DOHH2 (cell line): Measurements from ENCODE around the gene GRHL3.
"Not testable (repeated sequence)": the region's sequence is repeated elsewhere in the genome, so short reads cannot be mapped to it uniquely, and the experiment has no call there.

ENCODE experiments used
- H3F3A ChIP-seq: fragments of 200-600 bp; sonication (generic), shearing (Covaris generic); 2 replicates; pipeline ENCODE4 v1.6.0; 2016; ENCODE audit warnings: antibody characterized with exemption, mild to moderate bottlenecking; ENCODE audit not compliant: control insufficient read depth, insufficient read depth
- H3K27ac ChIP-seq: fragments of 200-600 bp; sonication (generic); 2 replicates; pipeline ENCODE4 v1.5.1; 2014; ENCODE audit warnings: low read depth, mild to moderate bottlenecking, low read length, moderate library complexity
- H3K27me3 ChIP-seq: fragments of 200-600 bp; sonication (generic); 2 replicates; pipeline ENCODE4 v1.6.1; 2014; ENCODE audit warnings: mild to moderate bottlenecking, low read length, mixed read lengths; ENCODE audit not compliant: control insufficient read depth
- H3K36me3 ChIP-seq: fragments of 200-600 bp; sonication (generic); 2 replicates; pipeline ENCODE4 v1.6.1; 2014; ENCODE audit warnings: mild to moderate bottlenecking, low read length, moderate library complexity, mixed read lengths; ENCODE audit not compliant: control insufficient read depth
- H3K4me1 ChIP-seq: fragments of 200-600 bp; sonication (generic); 2 replicates; pipeline ENCODE4 v1.6.1; 2014; ENCODE audit warnings: mild to moderate bottlenecking, low read length, mixed read lengths; ENCODE audit not compliant: control insufficient read depth
- H3K4me2 ChIP-seq: fragments of 200-600 bp; sonication (generic); 2 replicates; pipeline ENCODE4 v1.6.0; 2014; ENCODE audit warnings: mild to moderate bottlenecking, low read length, moderate library complexity
- H3K4me3 ChIP-seq: fragments of 200-600 bp; sonication (generic); 2 replicates; pipeline ENCODE4 v1.5.1; 2014; ENCODE audit warnings: mild to moderate bottlenecking, low read length, mixed read lengths
- H3K79me2 ChIP-seq: fragments of 200-600 bp; sonication (generic); 2 replicates; pipeline ENCODE4 v1.6.1; 2014; ENCODE audit warnings: mild to moderate bottlenecking, low read length, mixed read lengths; ENCODE audit not compliant: control insufficient read depth
- H3K9me2 ChIP-seq: fragments of 200-600 bp; sonication (generic); replicated peaks from 2 replicates; pipeline ENCODE4 v1.6.1; 2014; ENCODE audit warnings: mild to moderate bottlenecking, low read length, mixed read lengths; ENCODE audit not compliant: control insufficient read depth
- H3K9me3 ChIP-seq: fragments of 200-600 bp; sonication (generic); 2 replicates; pipeline ENCODE4 v1.6.1; 2014; ENCODE audit warnings: antibody characterized with exemption, low read length, mixed read lengths; ENCODE audit not compliant: control insufficient read depth, insufficient read depth
- H4K20me1 ChIP-seq: fragments of 200-600 bp; sonication (generic); 2 replicates; pipeline ENCODE4 v1.6.0; 2014; ENCODE audit warnings: low read depth, mild to moderate bottlenecking, antibody characterized with exemption, low read length, moderate library complexity; ENCODE audit not compliant: control insufficient read depth, insufficient read depth
- EZH2phosphoT487 ChIP-seq: fragments of 200-600 bp; sonication (generic); IDR thresholded peaks from 2 replicates; pipeline ENCODE4 v1.6.1; 2017; ENCODE audit warnings: borderline replicate concordance, mild to moderate bottlenecking, antibody characterized with exemption, low read length, moderate library complexity, mixed read lengths
- TF ChIP-seq, protein P1 (sequence below): fragments of 200-600 bp; sonication (generic); IDR thresholded peaks from one replicate; pipeline ENCODE4 v1.5.1; 2014; ENCODE audit warnings: antibody characterized with exemption, mild to moderate bottlenecking, low read depth, low read length; ENCODE audit not compliant: poor library complexity, severe bottlenecking

Gene GRHL3

DNA sequence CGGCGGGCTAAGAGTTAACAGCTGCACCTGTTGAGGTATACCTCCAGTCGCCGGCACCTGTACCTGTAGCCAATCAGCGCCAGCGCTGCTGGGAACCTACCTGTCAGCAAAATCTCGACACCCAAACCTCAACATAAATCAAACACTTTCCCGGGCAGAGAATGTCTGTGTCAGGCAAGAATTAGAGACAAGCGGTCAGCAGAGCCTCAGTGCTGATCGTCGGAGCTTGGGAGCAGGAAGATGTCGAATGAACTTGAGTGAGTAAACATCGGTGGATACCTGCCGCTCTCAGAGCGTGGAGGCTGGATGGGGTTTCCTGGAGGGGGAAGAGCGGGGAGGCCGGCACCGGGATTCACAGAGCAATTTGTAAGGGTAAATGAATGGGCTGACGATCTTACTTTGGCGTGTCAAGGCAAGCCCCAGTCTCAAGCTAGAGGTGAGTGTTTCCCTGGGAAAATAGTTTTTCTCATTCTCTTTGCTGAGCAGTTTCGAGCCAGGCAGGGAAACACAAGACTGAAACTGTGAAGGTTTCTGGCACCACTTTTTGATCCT is at the start of gene GRHL3:
GRHL3 (plus strand) TSS at position 46 of the 552 bp plus-strand sequence; CDS start at position 241, 195 bp downstream.
- TF ChIP-seq, protein P1, sequence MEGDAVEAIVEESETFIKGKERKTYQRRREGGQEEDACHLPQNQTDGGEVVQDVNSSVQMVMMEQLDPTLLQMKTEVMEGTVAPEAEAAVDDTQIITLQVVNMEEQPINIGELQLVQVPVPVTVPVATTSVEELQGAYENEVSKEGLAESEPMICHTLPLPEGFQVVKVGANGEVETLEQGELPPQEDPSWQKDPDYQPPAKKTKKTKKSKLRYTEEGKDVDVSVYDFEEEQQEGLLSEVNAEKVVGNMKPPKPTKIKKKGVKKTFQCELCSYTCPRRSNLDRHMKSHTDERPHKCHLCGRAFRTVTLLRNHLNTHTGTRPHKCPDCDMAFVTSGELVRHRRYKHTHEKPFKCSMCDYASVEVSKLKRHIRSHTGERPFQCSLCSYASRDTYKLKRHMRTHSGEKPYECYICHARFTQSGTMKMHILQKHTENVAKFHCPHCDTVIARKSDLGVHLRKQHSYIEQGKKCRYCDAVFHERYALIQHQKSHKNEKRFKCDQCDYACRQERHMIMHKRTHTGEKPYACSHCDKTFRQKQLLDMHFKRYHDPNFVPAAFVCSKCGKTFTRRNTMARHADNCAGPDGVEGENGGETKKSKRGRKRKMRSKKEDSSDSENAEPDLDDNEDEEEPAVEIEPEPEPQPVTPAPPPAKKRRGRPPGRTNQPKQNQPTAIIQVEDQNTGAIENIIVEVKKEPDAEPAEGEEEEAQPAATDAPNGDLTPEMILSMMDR, result no peak
- TF ChIP-seq EZH2phosphoT487, result peak; percentile 88; the same call in 1 of the 2 replicates
- peak within 1 kb of the TSS; percentile 40 for H3K4me2 ChIP-seq
- no peaks in the 10 kb centered on the region for H3K36me3 ChIP-seq
- H3K27ac ChIP-seq, result no peak within 1 kb of the TSS
- H3K9me3 ChIP-seq, result no peaks in the 10 kb centered on the region
- H3K79me2 ChIP-seq, result no peaks in the 10 kb centered on the region
- H3F3A ChIP-seq, result peaks cover 6% of the 10 kb centered on the region
- H3K9me2 ChIP-seq, result no peaks in the 10 kb centered on the region
- H3K27me3 ChIP-seq, result peaks cover 92% of the 10 kb centered on the region
- H3K4me3 ChIP-seq, result peak within 1 kb of the TSS; percentile 3; the same call in 1 of the 2 replicates
- H4K20me1 ChIP-seq, result peaks cover 4% of the 10 kb centered on the region; the same call in 1 of the 2 replicates
- H3K4me1 ChIP-seq, result peaks cover 52% of the 10 kb centered on the region

DNA sequence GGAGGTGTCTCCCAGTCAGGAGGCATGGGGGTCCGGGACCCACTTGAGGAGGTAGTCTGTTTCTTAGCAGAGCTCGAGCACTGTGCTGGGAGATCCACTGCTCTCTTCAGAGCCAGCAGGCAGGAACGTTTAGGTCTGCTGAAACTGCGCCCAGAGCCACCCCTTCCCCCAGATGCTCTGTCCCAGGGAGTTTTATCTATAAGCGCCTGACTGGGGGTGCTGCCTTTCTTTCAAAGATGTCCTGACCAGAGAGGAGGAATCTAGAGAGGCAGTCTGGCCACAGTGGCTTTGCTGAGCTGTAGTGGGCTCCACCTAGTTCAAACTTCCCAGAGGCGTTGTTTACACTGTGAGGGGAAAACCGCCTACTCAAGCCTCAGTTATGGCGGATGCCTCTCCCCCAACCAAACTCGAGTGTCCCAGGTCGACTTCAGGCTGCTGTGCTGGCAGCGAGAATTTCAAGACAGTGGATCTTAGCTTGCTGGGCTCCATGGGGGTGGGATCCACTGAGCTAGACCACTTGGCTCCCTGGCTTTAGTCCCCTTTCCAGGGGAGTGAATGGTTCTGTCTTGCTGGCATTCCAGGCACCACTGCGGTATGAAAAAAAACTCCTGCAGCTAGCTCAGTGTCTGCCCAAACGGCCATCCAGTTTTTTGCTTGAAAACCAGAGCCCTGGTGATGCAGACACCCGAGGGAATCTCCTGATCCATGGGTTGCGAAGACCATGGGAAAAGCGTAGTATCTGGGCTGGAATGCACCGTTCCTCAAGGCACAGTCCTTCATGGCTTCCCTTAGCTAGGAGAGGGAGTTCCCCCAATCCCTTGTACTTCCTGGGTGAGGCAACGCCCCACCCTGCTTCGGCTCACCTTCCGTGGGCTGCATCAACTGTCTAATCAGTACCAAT is 44.7 kb upstream of the GRHL3 start:
- not testable (repeated sequence) for H3K4me2 ChIP-seq, H3K9me2 ChIP-seq, H3K9me3 ChIP-seq, H3K79me2 ChIP-seq, H3K36me3 ChIP-seq, H3K27me3 ChIP-seq, H4K20me1 ChIP-seq, H3K4me1 ChIP-seq, H3F3A ChIP-seq, H3K27ac ChIP-seq, H3K4me3 ChIP-seq

DNA sequence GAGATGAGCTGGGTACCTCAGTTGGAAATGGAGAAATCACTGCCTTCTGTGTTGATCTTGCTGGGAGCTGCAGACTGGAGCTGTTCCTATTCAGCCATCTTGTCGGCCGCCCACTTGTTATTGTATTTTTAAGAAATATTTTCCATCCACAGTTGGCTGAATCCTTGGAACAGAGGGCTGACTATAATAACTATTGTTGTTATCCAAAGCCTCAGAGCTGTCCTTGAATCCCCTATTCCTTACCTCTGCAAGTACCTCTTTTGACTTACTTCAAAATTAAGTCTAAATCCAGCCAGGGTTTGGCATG is 44.1 kb upstream of the GRHL3 start:
- Histone ChIP-seq H3K4me1 (no peaks in the 10 kb centered on the region), H3K9me3 (no peaks in the 10 kb centered on the region), H3K27me3 (peaks cover 2% of the 10 kb centered on the region; the same call in 1 of the 2 replicates), H3K36me3 (no peaks in the 10 kb centered on the region), H3K79me2 (no peaks in the 10 kb centered on the region), H3K4me2 (no peak overlapping the region), H3F3A (no peaks in the 10 kb centered on the region), H3K9me2 (no peaks in the 10 kb centered on the region), H3K27ac (no peak overlapping the region), H4K20me1 (no peaks in the 10 kb centered on the region), H3K4me3 (no peak overlapping the region)
- TF ChIP-seq EZH2phosphoT487, result no peak
- TF ChIP-seq, protein P1, result no peak

DNA sequence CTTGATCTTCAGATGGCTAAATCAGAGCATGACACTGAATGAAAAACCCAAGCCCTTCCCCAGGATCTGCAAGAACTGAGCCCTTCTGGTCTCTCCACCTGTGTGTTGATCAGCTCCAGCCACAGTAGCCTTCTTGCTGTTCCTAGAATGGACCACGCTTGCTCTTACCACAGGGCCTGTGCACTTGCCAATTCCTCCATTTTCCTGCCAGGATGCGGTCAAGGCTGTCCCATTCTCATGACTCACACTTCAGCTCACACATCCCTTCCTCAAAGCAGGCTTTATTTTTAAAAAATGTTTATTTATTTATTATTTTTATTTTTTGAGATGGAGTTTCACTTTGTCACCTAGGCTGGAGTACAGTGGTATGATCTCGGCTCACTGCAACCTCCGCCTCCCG is 43.6 kb upstream of the GRHL3 start:
- Histone ChIP-seq H3K79me2 (no peaks in the 10 kb centered on the region), H3K27me3 (peaks cover 2% of the 10 kb centered on the region; the same call in 1 of the 2 replicates), H3K36me3 (no peaks in the 10 kb centered on the region), H3K9me3 (no peaks in the 10 kb centered on the region), H3K27ac (no peak overlapping the region), H3K4me2 (no peak overlapping the region), H3K4me3 (no peak overlapping the region), H3K4me1 (no peaks in the 10 kb centered on the region), H3F3A (no peaks in the 10 kb centered on the region), H3K9me2 (no peaks in the 10 kb centered on the region), H4K20me1 (no peaks in the 10 kb centered on the region)
- TF ChIP-seq, protein P1, result no peak
- no peak for TF ChIP-seq EZH2phosphoT487
